NCI-H2227 treated with DMSO at 0.1 percent for 48 hours (cell line): ENCODE results near the gene PRDM16.

ENCODE experiments used
- DNase-seq: peaks from one replicate; lab custom pipeline; 2025; lab: John Stamatoyannopoulos, UW

Gene PRDM16

GRCh38 chr1:3430820-3431219 lies 361.8 kb downstream of the PRDM16 start:
- no peak for DNase-seq

- DNase-seq, result no peak
These were observed 362.3 kb downstream of the PRDM16 start for GRCh38 chr1:3431266-3431665.

- no peak for DNase-seq
These were observed 362.7 kb downstream of the PRDM16 start for GRCh38 chr1:3431686-3432085.

GRCh38 chr1:3432306-3432705 lies 363.3 kb downstream of the PRDM16 start:
- no peak for DNase-seq

- DNase-seq, result no peak
These were observed 364.1 kb downstream of the PRDM16 start for GRCh38 chr1:3433076-3433475.

- no peak for DNase-seq
These were observed 364.8 kb downstream of the PRDM16 start for GRCh38 chr1:3433596-3434320.

GRCh38 chr1:3434406-3435110 lies 365.6 kb downstream of the PRDM16 start:
- no peak for DNase-seq

GRCh38 chr1:3435666-3436065 lies 366.7 kb downstream of the PRDM16 start:
- no peak for DNase-seq

- no peak for DNase-seq
These were observed 367.4 kb downstream of the PRDM16 start for GRCh38 chr1:3436451-3436850.

- no peak for DNase-seq
These were observed 367.9 kb downstream of the PRDM16 start for GRCh38 chr1:3436901-3437300.

GRCh38 chr1:3438661-3439180 lies 369.7 kb downstream of the PRDM16 start:
- DNase-seq, result no peak

- DNase-seq, result no peak
These were observed 370.6 kb downstream of the PRDM16 start for GRCh38 chr1:3439346-3440299.

- DNase-seq, result no peak
These were observed 371.3 kb downstream of the PRDM16 start for GRCh38 chr1:3440300-3440681.

- no peak for DNase-seq
These were observed 371.9 kb downstream of the PRDM16 start for GRCh38 chr1:3440711-3441409.

- no peak for DNase-seq
These were observed 372.4 kb downstream of the PRDM16 start for GRCh38 chr1:3441410-3441847.

- DNase-seq, result no peak
These were observed 372.9 kb downstream of the PRDM16 start for GRCh38 chr1:3441880-3442279.

- DNase-seq, result no peak
These were observed 373.3 kb downstream of the PRDM16 start for GRCh38 chr1:3442331-3442730.

- DNase-seq, result no peak
These were observed 373.9 kb downstream of the PRDM16 start for GRCh38 chr1:3442901-3443300.

- DNase-seq, result no peak
These were observed 374.8 kb downstream of the PRDM16 start for GRCh38 chr1:3443807-3444206.

- DNase-seq, result no peak
These were observed 375.3 kb downstream of the PRDM16 start for GRCh38 chr1:3444298-3444697.

GRCh38 chr1:3444736-3445135 lies 375.7 kb downstream of the PRDM16 start:
- no peak for DNase-seq
